H9 (cell line): ENCODE data around the gene TIGD3. TPM values are rescaled to one million over a fixed set of nuclear protein-coding genes. Genes with fewer than 3 reads are reported as not detected.

Experiments
- DNase-seq: peaks from one replicate; pipeline ENCODE4 v3.0.0-alpha.2; 2017
- H2AFZ ChIP-seq: one replicate; pipeline ENCODE4 v1.6.1; 2013; ENCODE audit warnings: mild to moderate bottlenecking, low read length, control low read depth, moderate library complexity
- H2AK5ac ChIP-seq: 2 replicates; pipeline ENCODE4 v1.6.1; 2013; ENCODE audit warnings: low read length, control low read depth, mixed read lengths; ENCODE audit not compliant: insufficient read length
- H2BK120ac ChIP-seq: one replicate; pipeline ENCODE4 v1.6.1; 2013; ENCODE audit warnings: low read depth, mild to moderate bottlenecking, low read length, control low read depth, inconsistent platforms; ENCODE audit not compliant: poor library complexity, severe bottlenecking
- H2BK12ac ChIP-seq: 2 replicates; pipeline ENCODE4 v1.6.1; 2013; ENCODE audit warnings: low read length, control low read depth, mixed read lengths, low read depth; ENCODE audit not compliant: insufficient read length
- H2BK15ac ChIP-seq: 2 replicates; pipeline ENCODE4 v1.6.1; 2013; ENCODE audit warnings: low read depth, low read length, control low read depth
- H2BK20ac ChIP-seq: one replicate; pipeline ENCODE4 v1.6.1; 2013; ENCODE audit warnings: low read depth, mild to moderate bottlenecking, low read length, control low read depth, inconsistent platforms; ENCODE audit not compliant: poor library complexity, severe bottlenecking
- H2BK5ac ChIP-seq: 2 replicates; pipeline ENCODE4 v1.6.1; 2013; ENCODE audit warnings: low read length, control low read depth, mixed read lengths; ENCODE audit not compliant: insufficient read length
- H3K14ac ChIP-seq: 2 replicates; pipeline ENCODE4 v1.6.1; 2013; ENCODE audit warnings: low read length, control low read depth; ENCODE audit not compliant: insufficient read depth
- H3K18ac ChIP-seq: 2 replicates; pipeline ENCODE4 v1.6.1; 2013; ENCODE audit warnings: low read depth, mild to moderate bottlenecking, mixed read lengths, low read length, control low read depth; ENCODE audit not compliant: insufficient read length
- H3K23ac ChIP-seq: 2 replicates; pipeline ENCODE4 v1.6.1; 2013; ENCODE audit warnings: low read length, control low read depth, mixed read lengths, low read depth; ENCODE audit not compliant: insufficient read length
- H3K23me2 ChIP-seq: 2 replicates; pipeline ENCODE4 v1.6.1; 2013; ENCODE audit warnings: low read depth, mild to moderate bottlenecking, mixed read lengths, low read length, control low read depth; ENCODE audit not compliant: insufficient read length, poor library complexity, severe bottlenecking
- H3K27ac ChIP-seq: 2 replicates; pipeline ENCODE4 v1.5.1; 2013; ENCODE audit warnings: low read length, control low read depth, mixed read lengths, low read depth; ENCODE audit not compliant: insufficient read length
- H3K27me3 ChIP-seq: 2 replicates; pipeline ENCODE4 v1.6.1; 2013; ENCODE audit warnings: low read length, control low read depth, inconsistent platforms; ENCODE audit not compliant: insufficient read depth
- H3K4ac ChIP-seq: 2 replicates; pipeline ENCODE4 v1.6.1; 2013; ENCODE audit warnings: low read depth, mild to moderate bottlenecking, control low read depth, inconsistent platforms, low read length, moderate library complexity
- H3K4me1 ChIP-seq: 2 replicates; pipeline ENCODE4 v1.6.1; 2013; ENCODE audit warnings: low read length, control low read depth, inconsistent platforms; ENCODE audit not compliant: insufficient read depth
- H3K4me2 ChIP-seq: 2 replicates; pipeline ENCODE4 v1.6.1; 2013; ENCODE audit warnings: low read length, control low read depth, mixed read lengths; ENCODE audit not compliant: insufficient read length, insufficient read depth
- H3K56ac ChIP-seq: 2 replicates; pipeline ENCODE4 v1.6.1; 2013; ENCODE audit warnings: low read depth, mild to moderate bottlenecking, mixed read lengths, low read length, control low read depth; ENCODE audit not compliant: insufficient read length
- H3K79me1 ChIP-seq: 2 replicates; pipeline ENCODE4 v1.6.1; 2013; ENCODE audit warnings: low read depth, mild to moderate bottlenecking, moderate library complexity, low read length, control low read depth, inconsistent platforms; ENCODE audit not compliant: insufficient read depth, poor library complexity, severe bottlenecking
- H3K79me2 ChIP-seq: 2 replicates; pipeline ENCODE4 v1.6.1; 2013; ENCODE audit warnings: low read length, control low read depth, inconsistent platforms; ENCODE audit not compliant: insufficient read depth
- H3K9ac ChIP-seq: 2 replicates; pipeline ENCODE4 v1.6.1; 2013; ENCODE audit warnings: low read length, control low read depth, mixed read lengths; ENCODE audit not compliant: insufficient read length; ENCODE audit errors: extremely low read depth
- H3K9me3 ChIP-seq: one replicate; pipeline ENCODE4 v1.6.1; 2013; ENCODE audit warnings: low read depth, low read length, inconsistent platforms; ENCODE audit not compliant: control insufficient read depth
- H3T11ph ChIP-seq: one replicate; pipeline ENCODE4 v1.6.1; 2013; ENCODE audit warnings: mild to moderate bottlenecking, low read length, control low read depth, inconsistent platforms
- H4K20me1 ChIP-seq: one replicate; pipeline ENCODE4 v1.6.1; 2013; ENCODE audit not compliant: control insufficient read depth, insufficient read length, insufficient read depth
- H4K5ac ChIP-seq: 2 replicates; pipeline ENCODE4 v1.6.1; 2013; ENCODE audit warnings: low read depth, mild to moderate bottlenecking, mixed read lengths, low read length, control low read depth; ENCODE audit not compliant: insufficient read length
- H4K8ac ChIP-seq: replicated peaks from 2 replicates; pipeline ENCODE4 v1.6.1; 2013; ENCODE audit warnings: low read length, control low read depth, mixed read lengths, low read depth; ENCODE audit not compliant: insufficient read length
- H4K91ac ChIP-seq: 2 replicates; pipeline ENCODE4 v1.6.1; 2013; ENCODE audit warnings: low read depth, mild to moderate bottlenecking, moderate library complexity, mixed read lengths, low read length, control low read depth; ENCODE audit not compliant: insufficient read length
- H3K27ac Mint-ChIP-seq, 3 experiments: 2 replicates in 2 of 3; 3 replicates in 1 of 3; pipeline ENCODE4 v1.8.0; 2020 to 2021; ENCODE audit warnings: mixed read lengths in 3 of 3, mild to moderate bottlenecking in 1 of 3, moderate library complexity in 1 of 3
- H3K27me3 Mint-ChIP-seq: 2 replicates; pipeline ENCODE4 v1.8.0; 2021; ENCODE audit warnings: low read depth, mild to moderate bottlenecking, moderate library complexity, mixed read lengths
- H3K36me3 Mint-ChIP-seq, 3 experiments: 2 replicates in 2 of 3; 3 replicates in 1 of 3; pipeline ENCODE4 v1.8.0; 2020 to 2021; ENCODE audit warnings: low read depth in 3 of 3, mixed read lengths in 3 of 3; ENCODE audit not compliant: insufficient read depth in 1 of 3
- H3K4me1 Mint-ChIP-seq, 2 experiments: 2 replicates each; pipeline ENCODE4 v1.8.0; 2020; ENCODE audit warnings: mixed read lengths in 2 of 2
- H3K4me3 Mint-ChIP-seq, 2 experiments: 2 replicates in 1 of 2; 3 replicates in 1 of 2; pipeline ENCODE4 v1.8.0; 2020 to 2021; ENCODE audit warnings: mild to moderate bottlenecking in 2 of 2, mixed read lengths in 2 of 2, moderate library complexity in 1 of 2
- H3K9me3 Mint-ChIP-seq, 2 experiments: 2 replicates in 1 of 2; 3 replicates in 1 of 2; pipeline ENCODE4 v1.8.0; 2020; ENCODE audit warnings: mild to moderate bottlenecking in 2 of 2, mixed read lengths in 2 of 2, moderate library complexity in 1 of 2
- CTCF ChIP-seq: fragments of 200-600 bp; sonication (generic); conservative IDR thresholded peaks from 3 replicates; pipeline ENCODE4 v1.8.0; 2021; ENCODE audit warnings: antibody characterized with exemption, mild to moderate bottlenecking
- whole genome bisulfite sequencing: extraction: QIAGEN DNeasy Blood & Tissue Kit; methylation state at CpG from one replicate; pipeline ENCODE4 v1.1.7; 2013; ENCODE audit warnings: missing lambda C conversion rate, low lambda C conversion rate, mixed read lengths; ENCODE audit not compliant: insufficient read length; ENCODE audit errors: extremely low coverage; 5-methylcytosine and 5-hydroxymethylcytosine counted together
- long read RNA-seq: library from polyadenylated mRNA; unstranded; transcript quantifications from one replicate; pipeline ENCODE4 v2.0.0, GENCODE V29; 2020
- total RNA-seq: library from RNA; stranded (reverse); gene quantifications from 2 replicates; pipeline ENCODE4 v1.2.1, GENCODE V29; 2021

TIGD3 gene
- 0.66 and 1.2 TPM in 2 replicates for total RNA-seq
- long read RNA-seq, partial matches to known transcripts = 3 of 3 reads
- long read RNA-seq, other reads (novel, unspliced or antisense) = 0 of 3 reads

- TF ChIP-seq CTCF = no peak
Measured at GRCh38 chr11:65354265-65355012, at the start of gene TIGD3. TSS of gene TIGD3 (plus strand) at chr11:65354751. CDS start at chr11:65355809, 1,058 bp downstream.

More at GRCh38 chr11:65354265-65355012, at the start of gene TIGD3:
- Histone ChIP-seq H3K4ac (no peak within 1 kb of the TSS), H2BK5ac (no peak within 1 kb of the TSS), H3K9me3 (no peaks in the 10 kb centered on the region), H3K18ac (no peak within 1 kb of the TSS), H3K4me1 (no peaks in the 10 kb centered on the region), H3T11ph (no peak within 1 kb of the TSS), H3K56ac (no peak within 1 kb of the TSS), H3K4me2 (peak within 1 kb of the TSS; percentile 80), H3K79me2 (no peaks in the 10 kb centered on the region), H2BK120ac (no peak within 1 kb of the TSS), H4K8ac (no peak within 1 kb of the TSS), H4K5ac (no peak within 1 kb of the TSS), H2BK20ac (no peak within 1 kb of the TSS), H3K23me2 (peaks cover 18% of the 10 kb centered on the region), H3K9ac (peak within 1 kb of the TSS; percentile 42), H2AK5ac (no peak within 1 kb of the TSS), H4K20me1 (no peaks in the 10 kb centered on the region), H2BK15ac (no peak within 1 kb of the TSS), H3K27me3 (peaks cover 2% of the 10 kb centered on the region; the same call in 1 of the 2 replicates), H3K23ac (no peak within 1 kb of the TSS), H4K91ac (no peak within 1 kb of the TSS), H2AFZ (no peak within 1 kb of the TSS), H3K27ac (no peak within 1 kb of the TSS), H3K79me1 (no peaks in the 10 kb centered on the region), H3K14ac (no peak within 1 kb of the TSS), H2BK12ac (no peak within 1 kb of the TSS)
- Mint-ChIP-seq H3K4me1 (peaks cover 10 to 12% of the 10 kb centered on the region in 2 experiments), H3K9me3 (no peaks in the 10 kb centered on the region; a peak in 1 of 5 replicates), H3K27me3 (peaks cover 31% of the 10 kb centered on the region), H3K4me3 (peak within 1 kb of the TSS; percentile 82 to 94), H3K36me3 (peaks cover 5 to 32% (median 26%) of the 10 kb centered on the region in 3 experiments; a peak in 6 of 7 replicates), H3K27ac (peak within 1 kb of the TSS in 1 of 3 experiments; percentile 54; a peak in 4 of 7 replicates)
- no CpG with 5 or more reads among the region's 79 CpGs for WGBS
- peak; percentile 97 for DNase-seq
